HG03097 (cell line): ENCODE measurements around the gene EVC.

Experiments used
- ATAC-seq: cut with Tn5 transposase; IDR thresholded peaks from one replicate; pipeline ENCODE4 v1.9.1; 2021; ENCODE audit not compliant: unreplicated experiment, low FRiP score

The EVC gene

GRCh38 chr4:5783486-5783885 is 72.5 kb downstream of the EVC start:
- ATAC-seq: no peak

GRCh38 chr4:5784021-5784420 is 73.0 kb downstream of the EVC start:
- no peak for ATAC-seq

DNA sequence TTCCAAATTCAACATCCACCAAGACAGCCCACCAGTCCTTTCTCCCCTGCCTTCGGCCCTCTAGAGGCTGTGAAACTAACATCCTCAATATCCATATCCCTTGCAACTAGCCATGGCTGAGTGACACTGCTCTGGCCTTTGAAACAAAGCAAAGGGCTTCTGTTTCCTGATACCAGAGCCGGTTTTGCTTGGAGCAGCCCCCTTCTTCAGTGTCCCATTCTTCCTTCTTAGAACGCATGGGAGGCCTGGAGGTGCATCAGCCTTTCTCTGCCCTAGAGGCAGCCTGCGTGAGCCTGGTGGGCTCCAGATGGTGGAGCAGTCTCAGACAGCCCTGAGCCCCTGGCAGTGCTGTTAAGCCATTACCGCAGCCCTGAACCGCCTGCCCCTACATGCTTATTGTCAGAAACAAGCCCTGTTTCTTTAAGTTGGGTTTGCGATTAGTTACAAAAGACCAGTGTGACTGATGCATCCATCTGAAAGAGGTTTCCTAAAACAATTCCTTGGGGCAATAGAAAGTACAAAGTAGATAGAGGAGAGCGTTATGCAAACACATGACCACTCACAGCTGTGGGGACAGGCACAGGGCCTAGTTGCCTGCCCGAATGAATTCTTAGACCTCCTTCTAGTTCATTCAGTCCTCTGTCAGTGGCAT is 74.1 kb downstream of the EVC start:
- no peak for ATAC-seq

DNA sequence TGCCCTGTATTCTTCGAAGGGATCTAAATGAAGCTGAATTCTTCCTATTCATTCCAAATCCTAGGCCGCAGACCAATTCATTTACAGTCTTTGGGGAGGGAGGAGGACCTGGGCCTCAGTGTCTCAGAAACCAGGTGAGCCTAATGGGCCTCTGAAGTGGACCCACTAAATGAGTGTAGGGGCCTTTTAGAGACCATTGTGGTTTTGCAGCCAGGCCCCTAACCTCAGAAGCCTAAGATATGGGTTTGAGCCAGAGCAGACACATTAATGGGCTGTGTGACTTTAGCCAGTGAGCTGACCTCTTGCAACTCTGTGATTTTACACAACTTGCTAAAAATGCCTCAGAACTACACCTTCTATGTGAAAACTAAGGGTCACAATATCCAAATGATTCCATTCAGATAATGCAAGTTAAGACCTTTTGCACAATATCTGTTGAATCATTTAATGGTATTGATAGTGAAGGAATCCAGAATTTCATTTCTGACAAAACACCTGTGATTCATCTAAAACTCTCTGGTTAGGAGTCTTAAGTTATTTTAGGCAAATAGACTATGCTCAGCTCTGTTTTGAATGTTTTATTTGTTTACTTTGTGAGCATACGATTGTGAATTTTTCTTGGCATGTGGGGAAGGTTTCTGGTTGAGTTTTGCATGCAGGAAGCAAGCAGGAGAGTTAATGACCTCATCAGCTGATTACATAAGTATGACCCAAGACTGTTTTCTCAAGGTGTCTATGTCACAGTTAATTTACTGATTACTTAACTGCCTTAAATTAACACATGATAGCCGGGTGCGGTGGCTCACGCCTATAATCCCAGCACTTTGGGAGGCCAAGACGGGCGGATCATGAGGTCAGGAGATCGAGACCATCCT is 75.0 kb downstream of the EVC start:
- ATAC-seq: no peak

DNA sequence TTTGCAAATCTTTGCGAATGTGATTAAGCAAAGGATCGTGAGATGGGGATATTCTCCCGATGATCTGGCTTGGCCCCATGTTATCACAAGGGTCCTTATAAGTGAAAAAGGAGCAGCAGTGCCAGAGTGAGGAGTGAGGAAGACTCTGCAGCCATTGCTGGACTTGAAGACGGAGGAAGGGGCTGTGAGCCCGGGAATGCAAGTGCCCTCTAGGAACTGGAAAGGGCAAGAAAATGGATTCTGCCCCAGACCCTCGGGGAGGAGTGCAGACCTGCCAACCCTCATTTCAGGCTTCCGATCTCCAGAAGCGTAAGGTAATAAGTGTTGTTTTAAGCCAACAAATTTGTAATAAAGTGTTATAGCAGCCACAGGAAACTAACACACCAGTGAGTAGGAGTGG is 76.3 kb downstream of the EVC start:
- no peak for ATAC-seq

DNA sequence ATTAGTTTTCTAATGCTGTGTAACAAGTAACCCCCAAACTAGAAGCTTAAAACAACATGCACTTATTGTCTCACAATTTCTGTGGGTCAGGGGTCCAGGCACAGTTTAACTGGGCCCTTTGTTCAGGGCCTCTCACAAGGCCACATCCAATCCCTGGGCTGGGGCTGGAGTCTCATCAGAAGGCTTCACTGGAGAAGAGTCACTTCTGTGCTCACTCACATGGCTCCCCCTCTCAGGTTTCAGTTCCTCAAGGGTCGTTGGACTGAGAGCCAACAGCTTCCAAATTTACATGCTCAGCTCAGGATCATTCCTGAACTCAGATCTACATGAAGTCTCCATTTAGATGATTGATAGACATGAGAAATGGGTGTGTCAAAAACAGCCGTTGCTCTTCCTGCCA is 77.1 kb downstream of the EVC start:
- ATAC-seq: no peak

DNA sequence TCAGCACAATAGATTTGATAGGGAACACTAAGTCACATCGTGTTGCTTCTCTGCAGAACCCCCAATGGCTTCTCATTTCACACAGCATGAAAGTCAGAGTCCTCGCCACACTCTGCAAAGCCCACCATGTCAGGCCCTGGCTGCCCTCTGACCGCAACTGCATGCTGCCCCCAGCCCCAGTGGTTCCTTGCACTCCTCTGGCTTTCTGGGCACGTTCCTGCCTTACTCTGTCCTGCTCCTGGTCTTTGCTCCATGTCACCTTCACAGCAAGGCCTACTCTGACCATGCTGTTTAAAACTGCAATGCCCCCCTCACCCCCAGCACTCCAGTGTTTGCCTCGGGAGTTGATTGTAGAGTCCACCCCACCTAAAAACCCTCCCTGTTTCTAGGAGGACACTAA is 78.1 kb downstream of the EVC start:
- ATAC-seq: no peak

- no peak for ATAC-seq
These were observed 79.5 kb downstream of the EVC start for GRCh38 chr4:5790546-5790857.

DNA sequence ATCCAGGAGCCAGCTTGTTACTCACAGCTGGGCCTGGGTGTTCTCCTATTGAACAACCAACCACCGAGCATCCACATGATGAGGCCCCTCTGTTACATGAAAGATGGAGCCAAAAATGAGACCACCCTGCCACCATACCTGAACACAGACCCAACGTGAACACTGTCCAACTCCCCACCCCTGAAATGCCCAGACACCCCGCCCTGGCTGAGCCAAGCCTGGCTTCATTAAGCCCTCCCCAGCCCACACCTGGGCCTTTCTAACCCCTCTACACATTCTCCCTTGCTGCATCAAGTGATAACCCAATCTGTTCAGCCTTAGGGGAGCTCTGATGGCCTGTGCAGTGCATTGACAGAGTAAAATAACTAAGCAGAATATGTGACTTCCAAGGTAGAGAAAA is 80.7 kb downstream of the EVC start:
- ATAC-seq: no peak

- no peak for ATAC-seq
These were observed 82.5 kb downstream of the EVC start for GRCh38 chr4:5793514-5793913.

- ATAC-seq: no peak
These were observed 84.6 kb downstream of the EVC start for GRCh38 chr4:5795580-5795979.

DNA sequence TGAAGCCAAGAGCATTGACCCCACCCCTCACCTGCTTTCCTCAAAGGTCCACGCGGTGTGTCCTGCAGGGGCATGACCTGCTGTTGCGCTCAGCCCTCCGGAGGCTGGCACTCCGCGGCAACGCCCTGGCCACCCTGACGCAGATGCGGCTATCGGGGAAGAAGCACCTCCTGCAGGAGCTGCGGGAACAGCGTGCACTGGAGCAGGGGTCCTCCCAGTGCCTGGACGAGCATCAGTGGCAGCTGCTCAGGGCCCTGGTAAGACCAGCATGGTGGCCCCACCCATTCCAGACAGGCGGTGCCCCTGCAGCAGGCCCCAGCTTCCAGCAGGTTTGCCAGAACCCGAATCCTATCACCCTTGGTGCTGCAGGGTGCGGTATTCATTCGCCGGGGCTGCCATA is 86.0 kb downstream of the EVC start:
- ATAC-seq: no peak

GRCh38 chr4:5797866-5798265 is 86.9 kb downstream of the EVC start:
- no peak for ATAC-seq

GRCh38 chr4:5798462-5798861 is 87.5 kb downstream of the EVC start:
- ATAC-seq: no peak

GRCh38 chr4:5798946-5799345 is 87.9 kb downstream of the EVC start:
- no peak for ATAC-seq

- no peak for ATAC-seq
These were observed 88.4 kb downstream of the EVC start for GRCh38 chr4:5799406-5799805.

- ATAC-seq: no peak
These were observed 89.5 kb downstream of the EVC start for GRCh38 chr4:5800496-5800895.

- no peak for ATAC-seq
These were observed 90.7 kb downstream of the EVC start for GRCh38 chr4:5801696-5802095.

- ATAC-seq: no peak
These were observed 91.6 kb downstream of the EVC start for GRCh38 chr4:5802565-5802964.

DNA sequence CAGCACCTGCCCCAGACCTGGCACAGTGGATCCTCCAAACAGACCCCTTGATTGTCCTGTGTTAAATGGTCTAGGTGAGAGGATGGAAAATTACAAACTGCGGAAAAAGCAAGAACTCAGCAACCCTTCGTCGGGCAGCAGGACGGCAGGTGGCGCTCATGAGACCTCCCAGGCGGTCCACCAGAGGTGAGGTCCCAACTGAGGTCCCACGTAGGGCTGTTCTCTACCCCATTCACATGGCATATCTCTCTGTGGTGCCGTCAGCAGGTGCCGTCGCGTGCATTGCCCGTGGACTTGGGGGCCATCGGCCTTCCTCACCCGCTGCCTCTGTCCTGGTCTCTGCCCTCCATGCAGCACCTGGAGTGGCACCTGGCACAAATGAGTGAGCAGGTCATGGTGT is 93.7 kb downstream of the EVC start:
- ATAC-seq: no peak

- no peak for ATAC-seq
These were observed 94.3 kb downstream of the EVC start for GRCh38 chr4:5805270-5805669.

DNA sequence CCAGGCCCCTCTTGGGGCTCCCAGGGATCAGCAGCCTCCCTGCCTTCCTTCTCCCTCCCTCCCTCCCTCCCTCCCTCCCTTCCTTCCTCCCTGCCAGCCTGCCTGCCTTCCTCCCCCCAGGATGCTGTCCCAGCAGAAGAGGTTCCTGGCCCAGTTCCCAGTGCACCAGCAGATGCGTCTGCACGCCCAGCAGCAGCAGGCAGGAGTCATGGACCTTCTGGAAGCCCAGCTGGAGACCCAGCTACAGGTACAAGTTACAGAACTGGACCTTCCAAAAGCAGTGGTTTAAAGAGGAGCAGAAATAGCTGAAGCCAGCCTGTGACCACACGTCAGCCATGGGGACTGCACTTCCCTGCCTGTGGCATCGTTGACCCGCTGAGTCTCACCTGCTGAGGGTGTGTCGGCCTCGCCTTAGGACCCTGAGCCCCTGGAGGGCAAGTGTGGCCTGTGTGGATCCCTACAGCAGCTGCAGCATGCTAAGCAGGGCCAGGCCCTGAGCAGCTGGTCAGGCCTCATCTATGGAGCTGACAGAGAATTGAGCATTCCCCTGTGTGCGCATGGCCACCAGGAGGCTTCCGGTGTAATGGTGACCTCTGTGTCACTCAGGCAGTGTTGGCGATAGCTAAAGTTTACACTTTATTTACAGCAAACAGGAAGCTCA is 97.2 kb downstream of the EVC start:
- ATAC-seq: no peak
